MCF 10A (cell line): ENCODE results near the gene TP53TG5. TPM values are rescaled to one million over a fixed set of nuclear protein-coding genes. Genes with fewer than 3 reads are reported as not detected.

Source experiments
- BruUV-seq: library from RNA; stranded (reverse); fragments of 400-500 nt; replicated peaks from 2 replicates; lab custom pipeline; 2021; lab: Mats Ljungman, UMichigan
- CTCF ChIA-PET: fragments of 300-600 bp; sonication (Branson Sonifier 250); formaldehyde crosslinking; extraction: SDS; loops from one replicate; lab custom pipeline; 2021; ENCODE audit warnings: antibody characterized with exemption, inconsistent platforms; lab: Yijun Ruan, JAX
- POLR2A ChIA-PET: fragments of 300-600, 350-650 bp; sonication (Branson Sonifier 250); formaldehyde crosslinking; extraction: SDS; loops from one replicate; lab custom pipeline; 2020; ENCODE audit warnings: antibody characterized with exemption, inconsistent platforms; lab: Yijun Ruan, JAX
- DNase-seq: peaks from one replicate; pipeline ENCODE4 v3.0.0-alpha.2; 2018; ENCODE audit not compliant: unreplicated experiment
- H3K27ac Mint-ChIP-seq: one replicate; pipeline ENCODE4 v1.8.0; 2022; ENCODE audit warnings: mild to moderate bottlenecking, low read depth, mixed read lengths; ENCODE audit not compliant: unreplicated experiment
- H3K27me3 Mint-ChIP-seq: one replicate; pipeline ENCODE4 v1.8.0; 2022; ENCODE audit warnings: mixed read lengths; ENCODE audit not compliant: insufficient read depth, unreplicated experiment
- H3K36me3 Mint-ChIP-seq: one replicate; pipeline ENCODE4 v1.8.0; 2022; ENCODE audit warnings: mild to moderate bottlenecking, moderate library complexity, mixed read lengths; ENCODE audit not compliant: insufficient read depth, unreplicated experiment
- H3K4me1 Mint-ChIP-seq: one replicate; pipeline ENCODE4 v1.8.0; 2022; ENCODE audit warnings: mixed read lengths; ENCODE audit not compliant: insufficient read depth, unreplicated experiment
- H3K4me3 Mint-ChIP-seq: one replicate; pipeline ENCODE4 v1.8.0; 2022; ENCODE audit warnings: mild to moderate bottlenecking, moderate library complexity, mixed read lengths; ENCODE audit not compliant: unreplicated experiment
- H3K9me3 Mint-ChIP-seq: one replicate; pipeline ENCODE4 v1.8.0; 2022; ENCODE audit warnings: mixed read lengths; ENCODE audit not compliant: unreplicated experiment
- CTCF ChIP-seq: fragments of 200-600 bp; IDR thresholded peaks from one replicate; pipeline ENCODE4 v1.8.0; 2022; ENCODE audit warnings: antibody characterized with exemption, mild to moderate bottlenecking; ENCODE audit not compliant: unreplicated experiment
- intact Hi-C: fragments of 100-400 bp; cut with micrococcal nuclease; formaldehyde crosslinking; loops from 2 replicates; pipeline ENCODE4 v1.14.1; 2022
- total RNA-seq: library from RNA; stranded (reverse); gene quantifications from 2 replicates; pipeline ENCODE4 v1.2.3, GENCODE V29; 2022

TP53TG5 gene
- total RNA-seq, 1 experiment from 2014 or later, result not detected

GRCh38 chr20:45372646-45373352 lies 5.3 kb downstream of the TP53TG5 start:
- Mint-ChIP-seq H3K9me3 (no peaks in the 10 kb centered on the region), H3K27ac (no peak overlapping the region), H3K4me3 (no peak overlapping the region), H3K4me1 (peaks cover 5% of the 10 kb centered on the region), H3K36me3 (peaks cover 13% of the 10 kb centered on the region), H3K27me3 (no peaks in the 10 kb centered on the region)
- POLR2A ChIA-PET, result interaction anchor here (0.7 to 34.6 kb wide), 10 partner anchors 9 to 398 kb away, joined by 3 to 1328 read pairs (median 4); partner anchors contain the start of genes PIGT, SDC4 and SYS1
- BruUV-seq, result no TSS peak
- TF ChIP-seq CTCF, result no peak
- CTCF ChIA-PET, result interaction anchor here (0.5 to 8.0 kb wide), 17 partner anchors 9 to 406 kb away, joined by 3 to 82 read pairs (median 4); partner anchors contain the start of gene SYS1
- intact Hi-C loops, result no loop called here
- no peak for DNase-seq

- H3K9me3 Mint-ChIP-seq, result no peaks in the 10 kb centered on the region
- TF ChIP-seq CTCF, result no peak
- no peaks in the 10 kb centered on the region for H3K27me3 Mint-ChIP-seq
- ChIA-PET CTCF (interaction anchor here (0.5 to 12.8 kb wide), 10 partner anchors 9 to 399 kb away, joined by 3 to 123 read pairs (median 6); partner anchors contain the start of gene SYS1), POLR2A (interaction anchor here (0.7 to 34.6 kb wide), 6 partner anchors 8 to 398 kb away, joined by 3 to 1328 read pairs (median 4); partner anchors contain the start of genes PIGT, SDC4 and SYS1)
- peaks cover 19% of the 10 kb centered on the region for H3K36me3 Mint-ChIP-seq
- intact Hi-C loops, result no loop called here
- peaks cover 5% of the 10 kb centered on the region for H3K4me1 Mint-ChIP-seq
- BruUV-seq, result no TSS peak
- H3K27ac Mint-ChIP-seq, result no peak overlapping the region
- no peak overlapping the region for H3K4me3 Mint-ChIP-seq
- no peak for DNase-seq
These were observed 5.9 kb downstream of the TP53TG5 start for GRCh38 chr20:45372241-45372640.

GRCh38 chr20:45370571-45371160 lies 7.5 kb downstream of the TP53TG5 start:
- ChIA-PET CTCF (interaction anchor here (0.6 to 12.8 kb wide), 10 partner anchors 7 to 598 kb away, joined by 3 to 123 read pairs (median 3); partner anchors contain the start of gene SYS1), POLR2A (interaction anchor here (0.6 to 34.6 kb wide), 6 partner anchors 8 to 73 kb away, joined by 3 to 1328 read pairs (median 3); partner anchors contain the start of genes PIGT, SDC4 and SYS1)
- no peaks in the 10 kb centered on the region for H3K27me3 Mint-ChIP-seq
- peak overlapping the region; percentile 19 for H3K27ac Mint-ChIP-seq
- peaks cover 5% of the 10 kb centered on the region for H3K4me1 Mint-ChIP-seq
- BruUV-seq, result no TSS peak
- peaks cover 30% of the 10 kb centered on the region for H3K36me3 Mint-ChIP-seq
- no peaks in the 10 kb centered on the region for H3K9me3 Mint-ChIP-seq
- TF ChIP-seq CTCF, result no peak
- H3K4me3 Mint-ChIP-seq, result no peak overlapping the region
- intact Hi-C loops, result no loop called here
- no peak for DNase-seq
